ENCODE results near the gene TDRD12. TPM values are rescaled to one million over a fixed set of nuclear protein-coding genes. Genes with fewer than 3 reads are reported as not detected.
"Not testable (repeated sequence)": the region's sequence is repeated elsewhere in the genome, so short reads cannot be mapped to it uniquely, and the experiment has no call there.

Gene TDRD12
- polyA plus RNA-seq, 3 donors, result 0.05 TPM; not detected in 2

GRCh38 chr19:32843716-32844245 lies 124.2 kb downstream of the TDRD12 start:
- no peak overlapping the region for H3K4me3 Mint-ChIP-seq
- Histone ChIP-seq H2AFZ (ENCODE audit: insufficient read depth, low read depth, low read length, poor library complexity, severe bottlenecking) (no peak overlapping the region), H3K4me2 (replicated peaks; ENCODE audit: extremely low read depth, low read length, poor library complexity, severe bottlenecking) (no peak overlapping the region), H3K79me2 (ENCODE audit: insufficient read depth, low read length) (no peaks in the 10 kb centered on the region), H3K36me3 (replicated peaks in 1 of 2; ENCODE audit: control insufficient read depth in 1 of 2, insufficient read depth in 2 of 2, low read length in 2 of 2) (no peaks in the 10 kb centered on the region), H3K4me1 (ENCODE audit: control insufficient read depth in 1 of 2, insufficient read depth in 2 of 2, low read length in 2 of 2) (no peaks in the 10 kb centered on the region), H3K9me3 (replicated peaks in 1 of 2; ENCODE audit: control insufficient read depth in 1 of 2, insufficient read depth in 1 of 2, low read length in 2 of 2) (peaks cover 6 to 30% of the 10 kb centered on the region in 2 donors), H3K9ac (ENCODE audit: insufficient read depth, low read length, poor library complexity, severe bottlenecking) (no peak overlapping the region), H3K27ac (ENCODE audit: low read depth in 1 of 2, low read length in 2 of 2) (no peak overlapping the region), H3K27me3 (ENCODE audit: control insufficient read depth in 2 of 2, insufficient read depth in 2 of 2, low read length in 2 of 2) (no peaks in the 10 kb centered on the region), H4K20me1 (ENCODE audit: insufficient read depth, low read length) (no peaks in the 10 kb centered on the region), H3K4me3 (replicated peaks in 1 of 3; ENCODE audit: low read depth in 2 of 3, low read length in 3 of 3) (no peak overlapping the region)
- no peak for DNase-seq
- peaks cover 27 to 63% (median 46%) of the 10 kb centered on the region in 7 donors for H3K9me3 Mint-ChIP-seq
- no peak for TF ChIP-seq CTCF (IDR thresholded peaks at IDR 0.05)
- over 99% methylated on average over 14 of the region's 19 CpGs for WGBS (ENCODE audit: insufficient coverage)
- no peaks in the 10 kb centered on the region for H3K36me3 Mint-ChIP-seq
- intact Hi-C loops (cut with micrococcal nuclease), result no loop called here
- no peaks in the 10 kb centered on the region for H3K4me1 Mint-ChIP-seq
- H3K27ac Mint-ChIP-seq, result no peak overlapping the region
- H3K27me3 Mint-ChIP-seq (ENCODE audit: low read depth in 3 of 3), result peaks cover 0 to 13% (median 4%) of the 10 kb centered on the region in 3 donors

- H3K4me3 ChIP-seq (replicated peaks in 1 of 3; ENCODE audit: low read depth in 2 of 3, low read length in 3 of 3); H3K4me1 ChIP-seq (ENCODE audit: control insufficient read depth in 1 of 2, insufficient read depth in 2 of 2, low read length in 2 of 2); H3K36me3 Mint-ChIP-seq; H3K79me2 ChIP-seq (ENCODE audit: insufficient read depth, low read length); H3K9ac ChIP-seq (ENCODE audit: insufficient read depth, low read length, poor library complexity, severe bottlenecking); intact Hi-C loops (cut with micrococcal nuclease); H3K27ac ChIP-seq (ENCODE audit: low read depth in 1 of 2, low read length in 2 of 2); H3K27me3 ChIP-seq (ENCODE audit: control insufficient read depth in 2 of 2, insufficient read depth in 2 of 2, low read length in 2 of 2); H3K27ac Mint-ChIP-seq; H3K36me3 ChIP-seq (replicated peaks in 1 of 2; ENCODE audit: control insufficient read depth in 1 of 2, insufficient read depth in 2 of 2, low read length in 2 of 2); H2AFZ ChIP-seq (ENCODE audit: insufficient read depth, low read depth, low read length, poor library complexity, severe bottlenecking); H3K4me3 Mint-ChIP-seq; H3K4me1 Mint-ChIP-seq; H4K20me1 ChIP-seq (ENCODE audit: insufficient read depth, low read length); DNase-seq; H3K27me3 Mint-ChIP-seq (ENCODE audit: low read depth in 3 of 3); H3K4me2 ChIP-seq (replicated peaks; ENCODE audit: extremely low read depth, low read length, poor library complexity, severe bottlenecking): not testable (repeated sequence)
- peaks cover 15 to 30% (median 23%) of the 10 kb centered on the region in 7 donors for H3K9me3 Mint-ChIP-seq
- no CpG with 5 or more reads among the region's 2 CpGs for WGBS (ENCODE audit: insufficient coverage)
- peaks cover 0 to 10% of the 10 kb centered on the region in 2 donors for H3K9me3 ChIP-seq (replicated peaks in 1 of 2; ENCODE audit: control insufficient read depth in 1 of 2, insufficient read depth in 1 of 2, low read length in 2 of 2)
Measured at GRCh38 chr19:32848035-32848434, 128.5 kb downstream of the TDRD12 start.
